A673 (cell line): ENCODE data around the gene ACVRL1. TPM values are rescaled to one million over a fixed set of nuclear protein-coding genes. Genes with fewer than 3 reads are reported as not detected.

Experiments used
- BruUV-seq: library from RNA; stranded (reverse); fragments of 400-500 nt; replicated peaks from 2 replicates; lab custom pipeline; 2021; lab: Mats Ljungman, UMichigan
- CTCF ChIA-PET: fragments of 300-600 bp; sonication (Branson Sonifier 250); formaldehyde crosslinking; loops from one replicate; lab custom pipeline; 2022; ENCODE audit warnings: antibody characterized with exemption; lab: Charles Lee
- POLR2A ChIA-PET: fragments of 300-600 bp; sonication (Branson Sonifier 250); formaldehyde crosslinking; loops from one replicate; lab custom pipeline; 2022; ENCODE audit warnings: antibody characterized with exemption; ENCODE audit not compliant: low non-redundant PET; lab: Charles Lee
- DNase-seq: peaks from one replicate; pipeline ENCODE4 v3.0.0-alpha.2; 2015; ENCODE audit warnings: low spot score
- H3K27ac ChIP-seq: fragments of 200-600 bp; sonication (generic); 2 replicates; pipeline ENCODE4 v1.5.1; 2016; ENCODE audit warnings: mixed run types, low read depth, mild to moderate bottlenecking, mixed read lengths, antibody characterized with exemption, low read length; ENCODE audit not compliant: poor library complexity, severe bottlenecking
- H3K27me3 ChIP-seq: fragments of 200-600 bp; sonication (generic); replicated peaks from 2 replicates; pipeline ENCODE4 v1.6.1; 2017; ENCODE audit warnings: mixed run types, low read depth, mild to moderate bottlenecking, mixed read lengths, antibody characterized with exemption, low read length; ENCODE audit not compliant: insufficient read depth, poor library complexity
- H3K36me3 ChIP-seq: fragments of 200-600 bp; sonication (generic); 2 replicates; pipeline ENCODE4 v1.6.1; 2016; ENCODE audit warnings: mixed run types, mild to moderate bottlenecking, mixed read lengths, antibody characterized with exemption, low read length; ENCODE audit not compliant: insufficient read depth, poor library complexity, severe bottlenecking
- H3K4me1 ChIP-seq: fragments of 200-600 bp; sonication (generic); 2 replicates; pipeline ENCODE4 v1.6.1; 2017; ENCODE audit warnings: mixed run types, mild to moderate bottlenecking, mixed read lengths, antibody characterized with exemption, low read length; ENCODE audit not compliant: insufficient read depth, poor library complexity, severe bottlenecking
- H3K4me3 ChIP-seq: fragments of 200-600 bp; sonication (generic); 2 replicates; pipeline ENCODE4 v1.5.1; 2016; ENCODE audit warnings: low read depth, mixed run types, mild to moderate bottlenecking, mixed read lengths, low read length; ENCODE audit not compliant: poor library complexity, severe bottlenecking
- H3K9me3 ChIP-seq: fragments of 200-600 bp; sonication (generic); 2 replicates; pipeline ENCODE4 v1.6.1; 2016; ENCODE audit warnings: mixed run types, low read depth, mild to moderate bottlenecking, mixed read lengths, antibody characterized with exemption, low read length; ENCODE audit not compliant: poor library complexity, severe bottlenecking
- CTCF ChIP-seq: fragments of 300-800, 200-600 bp; sonication (generic); conservative IDR thresholded peaks from 2 replicates; pipeline ENCODE4 v1.5.1; 2017; ENCODE audit warnings: low read depth, mild to moderate bottlenecking, antibody characterized with exemption, low read length, moderate library complexity, mixed read lengths
- EZH2 ChIP-seq: fragments of 200-600 bp; sonication (generic); IDR thresholded peaks from 2 replicates; pipeline ENCODE4 v1.6.1; 2017; ENCODE audit warnings: borderline replicate concordance, low read depth, mild to moderate bottlenecking, mixed read lengths, antibody characterized with exemption, low read length; ENCODE audit not compliant: poor library complexity, severe bottlenecking
- intact Hi-C: fragments of 100-400 bp; cut with micrococcal nuclease; formaldehyde crosslinking; loops from one replicate; pipeline ENCODE4 v1.10.0; 2022; ENCODE audit not compliant: unreplicated experiment
- total RNA-seq: library from RNA; stranded (reverse); gene quantifications from 2 replicates; pipeline ENCODE4 v1.2.3, GENCODE V29; 2021

The ACVRL1 gene
- total RNA-seq, 1 experiment from 2014 or later: 0.17 TPM

GRCh38 chr12:51867371-51867770 lies 39.9 kb upstream of the ACVRL1 start:
- intact Hi-C loops: no loop called here
- H3K9me3 ChIP-seq: no peaks in the 10 kb centered on the region
- TF ChIP-seq EZH2: no peak
- no peak for TF ChIP-seq CTCF
- BruUV-seq: no TSS peak
- H3K27ac ChIP-seq: no peak overlapping the region
- ChIA-PET POLR2A (no interaction called here), CTCF (no interaction called here)
- no peak overlapping the region for H3K4me3 ChIP-seq
- peaks cover 30% of the 10 kb centered on the region for H3K4me1 ChIP-seq
- no peaks in the 10 kb centered on the region for H3K27me3 ChIP-seq
- H3K36me3 ChIP-seq: no peaks in the 10 kb centered on the region
- no peak for DNase-seq

- BruUV-seq: no TSS peak
- Histone ChIP-seq H3K27me3 (no peaks in the 10 kb centered on the region), H3K36me3 (no peaks in the 10 kb centered on the region), H3K4me3 (no peak overlapping the region), H3K4me1 (peaks cover 30% of the 10 kb centered on the region), H3K27ac (no peak overlapping the region), H3K9me3 (no peaks in the 10 kb centered on the region)
- DNase-seq: no peak
- intact Hi-C loops: no loop called here
- POLR2A ChIA-PET: no interaction called here
- CTCF ChIA-PET: no interaction called here
- TF ChIP-seq CTCF (no peak), EZH2 (no peak)
These were observed 39.4 kb upstream of the ACVRL1 start for GRCh38 chr12:51867796-51868428.

GRCh38 chr12:51868821-51869495 lies 38.3 kb upstream of the ACVRL1 start:
- no peak for DNase-seq
- ChIA-PET CTCF (no interaction called here), POLR2A (no interaction called here)
- no peaks in the 10 kb centered on the region for H3K36me3 ChIP-seq
- peak overlapping the region; percentile 22 for H3K4me3 ChIP-seq
- H3K9me3 ChIP-seq: no peaks in the 10 kb centered on the region
- no peak overlapping the region for H3K27ac ChIP-seq
- intact Hi-C loops: no loop called here
- TF ChIP-seq EZH2: no peak
- no peak for TF ChIP-seq CTCF
- BruUV-seq: no TSS peak
- peaks cover 32% of the 10 kb centered on the region for H3K4me1 ChIP-seq
- H3K27me3 ChIP-seq: no peaks in the 10 kb centered on the region
